IMR-90 (cell line): ENCODE data around the gene ERH. TPM values are rescaled to one million over a fixed set of nuclear protein-coding genes. Genes with fewer than 3 reads are reported as not detected.

Experiments used
- ATAC-seq: fragments of 200-7000 bp; cut with Tn5 transposase; 2 replicates; pipeline ENCODE4 v1.9.1; 2020; ENCODE audit warnings: low read depth, mild to moderate bottlenecking, moderate library complexity
- BruUV-seq: library from RNA; stranded (reverse); fragments of 400-500 nt; replicated peaks from 2 replicates; lab custom pipeline; 2021; lab: Mats Ljungman, UMichigan
- CTCF ChIA-PET: fragments of 300-600 bp; formaldehyde crosslinking; extraction: SDS; loops from one replicate; lab custom pipeline; 2021; ENCODE audit warnings: antibody characterized with exemption; lab: Yijun Ruan, JAX
- POLR2A ChIA-PET: fragments of 300-600 bp; sonication (Branson Sonifier 250); formaldehyde crosslinking; loops from one replicate; lab custom pipeline; 2022; ENCODE audit warnings: antibody characterized with exemption; ENCODE audit not compliant: unreplicated experiment; lab: Charles Lee
- DNase-seq: peaks from one replicate; pipeline ENCODE4 v3.0.0; 2013
- H2AFZ ChIP-seq: replicated peaks from 2 replicates; pipeline ENCODE3; 2013; ENCODE audit warnings: low read length, mild to moderate bottlenecking; ENCODE audit not compliant: poor library complexity
- H2AK5ac ChIP-seq: 2 replicates; pipeline ENCODE4 v1.6.1; 2013; ENCODE audit warnings: low read depth, low read length, inconsistent platforms
- H2AK9ac ChIP-seq: replicated peaks from 2 replicates; pipeline ENCODE3; 2013; ENCODE audit warnings: mild to moderate bottlenecking, low read depth, low read length, moderate library complexity; ENCODE audit not compliant: poor library complexity
- H2BK120ac ChIP-seq: 2 replicates; pipeline ENCODE4 v1.6.1; 2013; ENCODE audit warnings: low read depth, low read length, inconsistent platforms
- H2BK15ac ChIP-seq: 3 replicates; pipeline ENCODE4 v1.6.1; 2013; ENCODE audit warnings: low read depth, low read length, inconsistent platforms
- H2BK20ac ChIP-seq: 2 replicates; pipeline ENCODE4 v1.6.1; 2013; ENCODE audit warnings: low read depth, mild to moderate bottlenecking, inconsistent platforms, low read length, moderate library complexity
- H2BK5ac ChIP-seq: 2 replicates; pipeline ENCODE4 v1.6.1; 2013; ENCODE audit warnings: mild to moderate bottlenecking, low read depth, low read length, inconsistent platforms; ENCODE audit not compliant: poor library complexity, severe bottlenecking
- H3K14ac ChIP-seq: replicated peaks from 2 replicates; pipeline ENCODE4 v1.6.1; 2013; ENCODE audit warnings: low read depth, low read length, inconsistent platforms
- H3K18ac ChIP-seq: 2 replicates; pipeline ENCODE4 v1.6.1; 2013; ENCODE audit warnings: low read depth, low read length, control low read depth
- H3K23ac ChIP-seq: 2 replicates; pipeline ENCODE4 v1.6.1; 2013; ENCODE audit warnings: low read depth, low read length, inconsistent platforms
- H3K27ac ChIP-seq: 2 replicates; pipeline ENCODE4 v1.5.1; 2013; ENCODE audit warnings: mild to moderate bottlenecking, control low read depth, low read length; ENCODE audit not compliant: insufficient read depth
- H3K27me3 ChIP-seq: 2 replicates; pipeline ENCODE4 v1.6.1; 2013; ENCODE audit warnings: low read length; ENCODE audit not compliant: control insufficient read depth, insufficient read depth
- H3K36me3 ChIP-seq: 2 replicates; pipeline ENCODE4 v1.6.1; 2013; ENCODE audit warnings: low read length, mixed read lengths; ENCODE audit not compliant: control insufficient read depth, insufficient read depth
- H3K4ac ChIP-seq: 2 replicates; pipeline ENCODE4 v1.6.1; 2013; ENCODE audit warnings: low read depth, low read length, inconsistent platforms
- H3K4me1 ChIP-seq: 2 replicates; pipeline ENCODE4 v1.6.1; 2013; ENCODE audit warnings: low read length, mixed read lengths; ENCODE audit not compliant: control insufficient read depth, insufficient read depth
- H3K4me2 ChIP-seq: 2 replicates; pipeline ENCODE4 v1.6.1; 2013; ENCODE audit warnings: low read depth, mild to moderate bottlenecking, control low read depth, low read length, moderate library complexity
- H3K4me3 ChIP-seq: 2 replicates; pipeline ENCODE4 v1.5.1; 2013; ENCODE audit warnings: low read depth, mild to moderate bottlenecking, control low read depth, low read length, moderate library complexity; ENCODE audit not compliant: insufficient read depth
- H3K56ac ChIP-seq: 2 replicates; pipeline ENCODE4 v1.6.1; 2013; ENCODE audit warnings: low read length, inconsistent platforms; ENCODE audit not compliant: insufficient read depth; ENCODE audit errors: extremely low read depth
- H3K79me1 ChIP-seq, 2 experiments: 2 replicates each; pipeline ENCODE4 v1.6.1; 2013; ENCODE audit warnings: low read length in 2 of 2, inconsistent platforms in 1 of 2, low read depth in 1 of 2
- H3K9ac ChIP-seq: 2 replicates; pipeline ENCODE4 v1.6.1; 2013; ENCODE audit warnings: low read depth, low read length, control low read depth
- H3K9me1 ChIP-seq: 2 replicates; pipeline ENCODE4 v1.6.1; 2013; ENCODE audit warnings: low read length, inconsistent platforms; ENCODE audit not compliant: insufficient read depth
- H3K9me3 ChIP-seq: 2 replicates; pipeline ENCODE4 v1.6.1; 2013; ENCODE audit warnings: low read length; ENCODE audit not compliant: control insufficient read depth, insufficient read depth
- H4K20me1 ChIP-seq: 2 replicates; pipeline ENCODE4 v1.6.1; 2013; ENCODE audit warnings: low read length, inconsistent platforms; ENCODE audit not compliant: insufficient read depth
- H4K5ac ChIP-seq: 2 replicates; pipeline ENCODE4 v1.6.1; 2013; ENCODE audit warnings: mild to moderate bottlenecking, low read depth, low read length, control low read depth
- H4K8ac ChIP-seq, 2 experiments: 2 replicates each; pipeline ENCODE4 v1.6.1; 2013; ENCODE audit warnings: low read depth in 2 of 2, low read length in 2 of 2, control low read depth in 1 of 2, inconsistent platforms in 1 of 2
- H4K91ac ChIP-seq: 2 replicates; pipeline ENCODE4 v1.6.1; 2013; ENCODE audit warnings: low read depth, low read length, inconsistent platforms; ENCODE audit not compliant: insufficient read depth
- BHLHE40 ChIP-seq: fragments of 150-350 bp; IDR thresholded peaks from 2 replicates; pipeline ENCODE4 v1.6.1; 2016; ENCODE audit warnings: mild to moderate bottlenecking, low read depth, low read length
- CEBPB ChIP-seq: IDR thresholded peaks from 2 replicates; pipeline ENCODE4 v1.6.1; 2012; ENCODE audit warnings: low read depth, low read length, improper control_type of control experiment
- CHD1 ChIP-seq: IDR thresholded peaks from 2 replicates; pipeline ENCODE4 v1.6.1; 2012; ENCODE audit warnings: low read depth, low read length, improper control_type of control experiment
- ELK1 ChIP-seq: fragments of 150-350 bp; IDR thresholded peaks from 2 replicates; pipeline ENCODE4 v1.6.1; 2016; ENCODE audit warnings: low read depth, mild to moderate bottlenecking, low read length, moderate library complexity, borderline replicate concordance
- FOS ChIP-seq: fragments of 150-350 bp; IDR thresholded peaks from 2 replicates; pipeline ENCODE4 v1.6.1; 2016; ENCODE audit warnings: low read depth, low read length
- MAFK ChIP-seq: IDR thresholded peaks from 2 replicates; pipeline ENCODE4 v1.6.1; 2012; ENCODE audit warnings: low read depth, low read length, improper control_type of control experiment
- MAZ ChIP-seq: IDR thresholded peaks from 2 replicates; pipeline ENCODE4 v1.6.1; 2012; ENCODE audit warnings: low read depth, mild to moderate bottlenecking, low read length, improper control_type of control experiment, moderate library complexity, borderline replicate concordance
- MXI1 ChIP-seq: IDR thresholded peaks from 2 replicates; pipeline ENCODE4 v1.6.1; 2012; ENCODE audit warnings: low read depth, mild to moderate bottlenecking, low read length, moderate library complexity, borderline replicate concordance
- NFE2L2 ChIP-seq: fragments of 150-350 bp; IDR thresholded peaks from 2 replicates; pipeline ENCODE4 v1.6.1; 2016; ENCODE audit warnings: low read depth, mild to moderate bottlenecking, low read length
- POLR2A ChIP-seq: IDR thresholded peaks from 2 replicates; pipeline ENCODE4 v1.6.1; 2012; ENCODE audit warnings: mild to moderate bottlenecking, low read depth, low read length
- RAD21 ChIP-seq: IDR thresholded peaks from 2 replicates; pipeline ENCODE4 v1.6.1; 2012; ENCODE audit warnings: low read length, improper control_type of control experiment
- RCOR1 ChIP-seq: IDR thresholded peaks from 2 replicates; pipeline ENCODE4 v1.6.1; 2012; ENCODE audit warnings: mild to moderate bottlenecking, low read length, improper control_type of control experiment; ENCODE audit not compliant: insufficient replicate concordance
- RFX5 ChIP-seq: IDR thresholded peaks from 2 replicates; pipeline ENCODE4 v1.8.0; 2012; ENCODE audit warnings: low read depth, mild to moderate bottlenecking, low read length, moderate library complexity
- SMC3 ChIP-seq: fragments of 150-350 bp; IDR thresholded peaks from 2 replicates; pipeline ENCODE4 v1.6.1; 2016; ENCODE audit warnings: low read depth, mild to moderate bottlenecking, antibody characterized with exemption, low read length, moderate library complexity
- WGBS, 2 experiments: methylation state at CpG; one replicate each; pipeline versions ENCODE4 v1.1.5 to v1.1.7; 2013; ENCODE audit warnings: missing lambda C conversion rate in 2 of 2; ENCODE audit not compliant: insufficient read length in 1 of 2; ENCODE audit errors: extremely low coverage in 2 of 2; 5-methylcytosine and 5-hydroxymethylcytosine counted together
- dilution Hi-C: fragments of 300-500 bp; cut with HindIII; formaldehyde crosslinking; loops from one replicate; pipeline ENCODE4 v1.14.3; 2018; ENCODE audit warnings: low sequenced_read_pairs; ENCODE audit not compliant: unreplicated experiment
- in situ Hi-C: fragments of 300-500 bp; cut with MboI; formaldehyde crosslinking; loops from 3 replicates; pipeline ENCODE4 v1.14.3; 2019; ENCODE audit warnings: low sequenced_read_pairs, inconsistent platforms, mixed read lengths
- intact Hi-C: fragments of 100-400 bp; cut with micrococcal nuclease; formaldehyde crosslinking; loops from 2 replicates; pipeline ENCODE4 v1.10.0; 2022
- polyA plus RNA-seq, 3 experiments: library from polyadenylated mRNA; depleted of rRNA; stranded (reverse); fragments of >200 nt; gene quantifications; 2 replicates each; pipeline ENCODE4 v1.2.3, GENCODE V29; 2012; ENCODE audit warnings: low replicate concordance in 1 of 3
- total RNA-seq: library from RNA; depleted of rRNA; stranded (reverse); fragments of >200 nt; gene quantifications from 2 replicates; pipeline ENCODE4 v1.2.3, GENCODE V29; 2012
- TF ChIP-seq, protein P1 (sequence below): fragments of 150-350 bp; IDR thresholded peaks from 2 replicates; pipeline ENCODE4 v1.6.1; 2017; ENCODE audit warnings: mild to moderate bottlenecking, antibody characterized with exemption, low read length, low read depth
- TF ChIP-seq, protein P2 (sequence below): conservative IDR thresholded peaks from 2 replicates; pipeline ENCODE4 v1.5.1; 2012; ENCODE audit warnings: mild to moderate bottlenecking, low read depth, low read length, improper control_type of control experiment

The ERH gene
- total and polyA plus RNA-seq, 2 of the 4 experiments (the other 2 are of a cell fraction): 64.2 to 150 TPM

DNA sequence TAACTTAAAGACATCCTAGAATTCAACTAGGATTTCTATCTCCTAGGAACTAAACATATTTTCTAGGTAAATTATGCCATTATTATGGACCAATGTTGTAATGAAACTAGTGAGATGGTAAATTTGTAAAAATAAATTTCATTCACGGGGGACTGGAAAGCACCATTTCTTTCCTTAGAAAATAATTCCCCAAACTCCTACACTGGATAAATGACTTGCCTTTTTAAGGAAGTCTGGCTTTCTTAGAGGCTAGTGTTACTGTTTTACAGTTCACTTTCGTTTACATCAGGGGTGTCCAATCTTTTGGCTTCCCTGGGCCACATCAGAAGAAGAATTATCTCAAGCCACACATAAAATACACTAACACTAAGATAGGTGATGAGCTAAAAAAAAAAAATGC, 3.7 kb upstream of the ERH start:
- peaks cover 27 to 68% of the 10 kb centered on the region in 2 experiments for H3K79me1 ChIP-seq
- no peak overlapping the region for H4K5ac ChIP-seq
- intact Hi-C loops: no loop called here
- H2BK5ac ChIP-seq: no peak overlapping the region
- no peak overlapping the region for H2BK15ac ChIP-seq
- DNase-seq (no peak), ATAC-seq (no peak)
- dilution Hi-C loops: no loop called here
- H4K20me1 ChIP-seq: peaks cover 29% of the 10 kb centered on the region
- no peak overlapping the region for H3K4ac ChIP-seq
- H3K4me3 ChIP-seq: no peak overlapping the region
- H2BK120ac ChIP-seq: no peak overlapping the region
- in situ Hi-C loops: no loop called here
- H3K4me1 ChIP-seq: peaks cover 1% of the 10 kb centered on the region; the same call in 1 of the 2 replicates
- no peak overlapping the region for H4K8ac ChIP-seq
- CTCF ChIA-PET: no interaction called here
- no peak overlapping the region for H2AK5ac ChIP-seq
- H3K9me1 ChIP-seq: peaks cover 9% of the 10 kb centered on the region
- H2BK20ac ChIP-seq: no peak overlapping the region
- TF ChIP-seq, protein P1, sequence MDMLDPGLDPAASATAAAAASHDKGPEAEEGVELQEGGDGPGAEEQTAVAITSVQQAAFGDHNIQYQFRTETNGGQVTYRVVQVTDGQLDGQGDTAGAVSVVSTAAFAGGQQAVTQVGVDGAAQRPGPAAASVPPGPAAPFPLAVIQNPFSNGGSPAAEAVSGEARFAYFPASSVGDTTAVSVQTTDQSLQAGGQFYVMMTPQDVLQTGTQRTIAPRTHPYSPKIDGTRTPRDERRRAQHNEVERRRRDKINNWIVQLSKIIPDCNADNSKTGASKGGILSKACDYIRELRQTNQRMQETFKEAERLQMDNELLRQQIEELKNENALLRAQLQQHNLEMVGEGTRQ: no peak
- no peak for TF ChIP-seq RCOR1
- TF ChIP-seq ELK1: no peak
- TF ChIP-seq RFX5: no peak
- TF ChIP-seq CHD1: no peak
- no peak for TF ChIP-seq MAZ
- TF ChIP-seq POLR2A: no peak
- TF ChIP-seq CEBPB: no peak
- no peak for TF ChIP-seq NFE2L2
- no peak for TF ChIP-seq MAFK
- no peak for TF ChIP-seq FOS
- TF ChIP-seq SMC3: no peak
- TF ChIP-seq MXI1: no peak
- no peak for TF ChIP-seq RAD21
- TF ChIP-seq BHLHE40: no peak
- TF ChIP-seq, protein P2, sequence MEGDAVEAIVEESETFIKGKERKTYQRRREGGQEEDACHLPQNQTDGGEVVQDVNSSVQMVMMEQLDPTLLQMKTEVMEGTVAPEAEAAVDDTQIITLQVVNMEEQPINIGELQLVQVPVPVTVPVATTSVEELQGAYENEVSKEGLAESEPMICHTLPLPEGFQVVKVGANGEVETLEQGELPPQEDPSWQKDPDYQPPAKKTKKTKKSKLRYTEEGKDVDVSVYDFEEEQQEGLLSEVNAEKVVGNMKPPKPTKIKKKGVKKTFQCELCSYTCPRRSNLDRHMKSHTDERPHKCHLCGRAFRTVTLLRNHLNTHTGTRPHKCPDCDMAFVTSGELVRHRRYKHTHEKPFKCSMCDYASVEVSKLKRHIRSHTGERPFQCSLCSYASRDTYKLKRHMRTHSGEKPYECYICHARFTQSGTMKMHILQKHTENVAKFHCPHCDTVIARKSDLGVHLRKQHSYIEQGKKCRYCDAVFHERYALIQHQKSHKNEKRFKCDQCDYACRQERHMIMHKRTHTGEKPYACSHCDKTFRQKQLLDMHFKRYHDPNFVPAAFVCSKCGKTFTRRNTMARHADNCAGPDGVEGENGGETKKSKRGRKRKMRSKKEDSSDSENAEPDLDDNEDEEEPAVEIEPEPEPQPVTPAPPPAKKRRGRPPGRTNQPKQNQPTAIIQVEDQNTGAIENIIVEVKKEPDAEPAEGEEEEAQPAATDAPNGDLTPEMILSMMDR: no peak
- no peaks in the 10 kb centered on the region for H3K27me3 ChIP-seq
- POLR2A ChIA-PET: no interaction called here
- no CpG with 5 or more reads among the region's 2 CpGs for WGBS, 2 experiments
- H3K9me3 ChIP-seq: no peaks in the 10 kb centered on the region
- H3K27ac ChIP-seq: no peak overlapping the region
- no TSS peak for BruUV-seq
- no peak overlapping the region for H2AK9ac ChIP-seq
- peak overlapping the region; percentile 24 for H3K4me2 ChIP-seq
- H3K36me3 ChIP-seq: peaks cover 2% of the 10 kb centered on the region; the same call in 1 of the 2 replicates
- H3K56ac ChIP-seq: no peak overlapping the region
- no peak overlapping the region for H2AFZ ChIP-seq
- H3K9ac ChIP-seq: no peak overlapping the region
- no peak overlapping the region for H3K14ac ChIP-seq
- no peak overlapping the region for H3K23ac ChIP-seq
- no peak overlapping the region for H3K18ac ChIP-seq
- H4K91ac ChIP-seq: no peak overlapping the region
